Thyroid gland (tissue), 4 donors: ENCODE results near the gene PCNX1. TPM values are rescaled to one million over a fixed set of nuclear protein-coding genes. Genes with fewer than 3 reads are reported as not detected.

Experiments
- DNase-seq, 2 donors: peaks; one replicate each; pipeline ENCODE4 v3.0.0-alpha.2; 2019
- H3K27ac ChIP-seq, 3 donors: fragments of 200-600 bp; sonication (generic); 1 replicate in 2 of 3; 2 replicates in 1 of 3; pipeline ENCODE4 v1.5.1; 2016 to 2019; ENCODE audit warnings: mild to moderate bottlenecking in 1 of 3, moderate library complexity in 1 of 3
- H3K27me3 ChIP-seq: fragments of 200-600 bp; sonication (generic); one replicate; pipeline ENCODE4 v1.5.1; 2019
- H3K36me3 ChIP-seq, 2 donors: fragments of 200-600 bp; sonication (generic); one replicate each; pipeline ENCODE4 v1.5.1; 2016 to 2019
- H3K4me1 ChIP-seq, 2 donors: fragments of 200-600 bp; sonication (generic); one replicate each; pipeline ENCODE4 v1.5.1; 2017 to 2019
- H3K4me3 ChIP-seq, 3 donors: fragments of 200-600 bp; sonication (generic); replicated peaks in 1 of 3; 1 replicate in 2 of 3; 2 replicates in 1 of 3; pipeline ENCODE4 v1.5.1; 2016; ENCODE audit warnings: mild to moderate bottlenecking in 1 of 3
- H3K9me3 ChIP-seq: fragments of 200-600 bp; sonication (generic); one replicate; pipeline ENCODE4 v1.5.1; 2017
- POLR2A ChIP-seq, 2 donors: fragments of 450-650 bp; IDR thresholded peaks; one replicate each; pipeline ENCODE4 v1.6.1; 2017; ENCODE audit warnings: antibody characterized with exemption in 2 of 2, mild to moderate bottlenecking in 2 of 2, moderate library complexity in 1 of 2
- WGBS, 2 donors: methylation state at CpG; one replicate each; pipeline ENCODE4 v1.1.5; 2017; 5-methylcytosine and 5-hydroxymethylcytosine counted together
- intact Hi-C: fragments of 100-400 bp; cut with DNase I; formaldehyde crosslinking; loops from one replicate; pipeline ENCODE4 v1.15.1; 2023
- total RNA-seq, 4 donors: library from RNA; depleted of rRNA; stranded (reverse); fragments of >200 nt; gene quantifications; one replicate each; pipeline ENCODE4 v1.2.3, GENCODE V29; 2016
- TF ChIP-seq, protein P1 (sequence below), 6 experiments: fragments of 200-600 bp in 3 of 6; fragments of 450-650 bp in 3 of 6; sonication (generic) in 3 of 6; IDR thresholded peaks; one replicate each; pipeline ENCODE4 v1.5.1; 2016 to 2019; ENCODE audit warnings: antibody characterized with exemption in 6 of 6, mild to moderate bottlenecking in 2 of 6, inconsistent platforms in 1 of 6, moderate library complexity in 1 of 6

PCNX1 gene
- total RNA-seq, 4 donors from 2014 or later = 43.8 to 78.5 (median 69.7) TPM

DNA sequence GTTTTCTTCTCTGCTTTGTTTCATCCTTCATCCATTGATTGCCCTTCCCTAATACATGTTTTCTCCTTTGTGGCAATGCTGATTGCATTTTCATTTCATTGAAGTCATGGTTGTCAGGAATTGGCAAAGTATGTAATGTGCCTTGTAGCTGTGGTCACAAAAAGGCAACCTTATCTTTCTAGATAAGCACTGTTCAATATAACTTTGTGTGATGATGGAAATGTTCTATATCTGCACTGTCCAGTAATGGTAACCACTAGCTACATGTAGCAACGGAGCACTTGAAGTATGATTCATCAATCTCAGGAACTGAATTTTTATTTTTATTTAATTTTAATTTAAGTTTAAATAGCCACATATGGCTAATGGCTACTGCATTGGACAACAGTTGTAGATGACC is 79.8 kb downstream of the PCNX1 start:
- Histone ChIP-seq H3K4me3 (no peak overlapping the region), H3K4me1 (no peaks in the 10 kb centered on the region), H3K36me3 (no peaks in the 10 kb centered on the region), H3K9me3 (no peaks in the 10 kb centered on the region), H3K27ac (no peak overlapping the region), H3K27me3 (no peaks in the 10 kb centered on the region)
- intact Hi-C loops = no loop called here
- WGBS, 2 donors = 81 to 95% methylated on average over 1 of the region's 1 CpG
- TF ChIP-seq, protein P1, sequence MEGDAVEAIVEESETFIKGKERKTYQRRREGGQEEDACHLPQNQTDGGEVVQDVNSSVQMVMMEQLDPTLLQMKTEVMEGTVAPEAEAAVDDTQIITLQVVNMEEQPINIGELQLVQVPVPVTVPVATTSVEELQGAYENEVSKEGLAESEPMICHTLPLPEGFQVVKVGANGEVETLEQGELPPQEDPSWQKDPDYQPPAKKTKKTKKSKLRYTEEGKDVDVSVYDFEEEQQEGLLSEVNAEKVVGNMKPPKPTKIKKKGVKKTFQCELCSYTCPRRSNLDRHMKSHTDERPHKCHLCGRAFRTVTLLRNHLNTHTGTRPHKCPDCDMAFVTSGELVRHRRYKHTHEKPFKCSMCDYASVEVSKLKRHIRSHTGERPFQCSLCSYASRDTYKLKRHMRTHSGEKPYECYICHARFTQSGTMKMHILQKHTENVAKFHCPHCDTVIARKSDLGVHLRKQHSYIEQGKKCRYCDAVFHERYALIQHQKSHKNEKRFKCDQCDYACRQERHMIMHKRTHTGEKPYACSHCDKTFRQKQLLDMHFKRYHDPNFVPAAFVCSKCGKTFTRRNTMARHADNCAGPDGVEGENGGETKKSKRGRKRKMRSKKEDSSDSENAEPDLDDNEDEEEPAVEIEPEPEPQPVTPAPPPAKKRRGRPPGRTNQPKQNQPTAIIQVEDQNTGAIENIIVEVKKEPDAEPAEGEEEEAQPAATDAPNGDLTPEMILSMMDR (IDR thresholded peaks at IDR 0.05) = no peak
- no peak for TF ChIP-seq POLR2A (IDR thresholded peaks at IDR 0.05)
- no peak for DNase-seq

DNA sequence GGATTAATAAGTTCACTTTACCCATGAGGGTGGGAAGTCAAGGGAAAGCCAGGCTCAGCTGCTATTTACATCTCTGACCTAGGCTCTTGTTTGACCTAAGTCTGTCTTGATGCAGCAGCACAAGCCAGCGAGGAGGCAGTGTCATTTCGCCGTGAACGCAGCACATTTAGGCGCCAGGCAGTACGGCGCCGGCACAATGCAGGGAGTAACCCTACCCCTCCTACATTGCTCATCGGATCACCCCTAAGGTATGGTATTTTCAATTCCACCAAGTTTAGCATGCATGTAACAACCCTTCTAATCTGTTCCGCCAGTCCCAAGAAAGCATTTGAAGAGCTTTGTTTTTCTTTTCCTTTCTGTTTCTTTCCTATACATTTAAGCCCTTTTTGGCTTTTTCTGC is 81.2 kb downstream of the PCNX1 start:
- H3K27me3 ChIP-seq = no peaks in the 10 kb centered on the region
- 91 to 94% methylated on average over 10 of the region's 10 CpGs for WGBS, 2 donors
- no peaks in the 10 kb centered on the region for H3K36me3 ChIP-seq
- H3K9me3 ChIP-seq = no peaks in the 10 kb centered on the region
- no peak overlapping the region for H3K4me3 ChIP-seq
- intact Hi-C loops = no loop called here
- no peak for DNase-seq
- H3K4me1 ChIP-seq = no peaks in the 10 kb centered on the region
- H3K27ac ChIP-seq = no peak overlapping the region
- TF ChIP-seq, protein P1 (IDR thresholded peaks at IDR 0.05) = no peak
- TF ChIP-seq POLR2A (IDR thresholded peaks at IDR 0.05) = no peak

DNA sequence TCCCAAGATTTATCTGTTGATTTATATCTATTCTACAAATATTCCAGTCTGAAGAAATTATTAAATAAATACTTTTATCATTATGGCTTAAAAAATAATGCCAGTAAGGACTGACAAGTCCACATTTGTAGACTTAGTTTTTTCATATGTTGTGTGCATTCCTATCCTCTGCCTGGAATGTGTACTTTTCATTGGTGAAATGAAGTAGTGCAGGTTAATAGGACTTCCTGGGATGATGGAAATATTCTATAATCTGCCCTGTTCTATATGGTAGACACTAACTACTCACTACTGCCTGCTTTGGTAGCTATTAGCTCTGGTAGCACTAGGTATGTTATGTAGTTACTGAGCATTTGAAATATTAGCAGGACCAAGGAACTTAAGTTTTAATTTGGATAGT is 86.7 kb downstream of the PCNX1 start:
- intact Hi-C loops = no loop called here

DNA sequence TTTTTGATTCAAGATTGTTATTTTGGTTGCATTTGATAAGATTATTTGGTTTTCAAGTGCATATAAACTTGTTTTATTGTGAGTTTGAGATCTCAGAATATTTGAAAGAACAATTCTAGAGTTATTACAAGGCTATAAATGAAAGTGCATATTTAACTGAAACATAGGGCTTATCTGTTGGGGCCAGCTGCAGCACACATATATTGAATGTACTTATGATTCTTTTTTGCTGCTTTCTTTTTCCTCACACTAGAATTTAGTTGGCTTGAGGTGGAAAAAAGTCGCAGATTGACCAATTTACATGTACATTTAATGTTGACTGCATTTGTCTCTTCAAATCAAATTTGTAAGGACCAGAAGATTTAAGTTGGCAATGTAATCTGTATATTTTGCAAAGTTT is 88.0 kb downstream of the PCNX1 start:
- Histone ChIP-seq H3K36me3 (no peaks in the 10 kb centered on the region), H3K27ac (no peak overlapping the region), H3K27me3 (no peaks in the 10 kb centered on the region), H3K4me3 (no peak overlapping the region), H3K4me1 (no peaks in the 10 kb centered on the region), H3K9me3 (no peaks in the 10 kb centered on the region)
- intact Hi-C loops = no loop called here
- WGBS, 2 donors = 94 to 96% methylated on average over 1 of the region's 1 CpG
- no peak for DNase-seq
- TF ChIP-seq, protein P1 (IDR thresholded peaks at IDR 0.05) = no peak
- TF ChIP-seq POLR2A (IDR thresholded peaks at IDR 0.05) = no peak

More for the DNA sequence above, 86.7 kb downstream of the PCNX1 start:
- Histone ChIP-seq H3K27ac (no peak overlapping the region), H3K4me1 (no peaks in the 10 kb centered on the region), H3K36me3 (no peaks in the 10 kb centered on the region), H3K4me3 (no peak overlapping the region), H3K9me3 (no peaks in the 10 kb centered on the region), H3K27me3 (no peaks in the 10 kb centered on the region)
- TF ChIP-seq, protein P1 (IDR thresholded peaks at IDR 0.05) = no peak
- TF ChIP-seq POLR2A (IDR thresholded peaks at IDR 0.05) = no peak
- DNase-seq = no peak

DNA sequence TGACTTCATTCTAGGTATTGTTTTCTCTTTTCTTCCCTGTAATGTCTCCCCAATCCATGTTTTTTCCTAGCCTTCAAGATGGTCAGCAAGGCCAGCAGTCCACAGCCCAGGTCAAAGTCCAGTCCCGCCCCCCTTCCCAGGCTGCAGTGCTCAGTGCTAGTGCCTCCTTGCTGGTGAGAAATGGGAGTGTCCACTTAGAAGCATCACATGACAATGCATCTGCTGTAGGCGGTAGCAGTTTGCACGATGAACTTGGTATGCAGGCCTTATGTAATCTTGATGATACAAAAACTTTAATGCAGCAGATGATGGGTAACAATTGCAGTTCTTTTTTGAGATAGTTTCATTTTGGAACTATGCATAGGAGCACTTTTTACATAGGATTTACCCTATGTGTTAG is 88.4 kb downstream of the PCNX1 start:
- TF ChIP-seq, protein P1 (IDR thresholded peaks at IDR 0.05) = no peak
- TF ChIP-seq POLR2A (IDR thresholded peaks at IDR 0.05) = no peak
- Histone ChIP-seq H3K27me3 (no peaks in the 10 kb centered on the region), H3K36me3 (no peaks in the 10 kb centered on the region), H3K4me3 (no peak overlapping the region), H3K4me1 (no peaks in the 10 kb centered on the region), H3K27ac (no peak overlapping the region), H3K9me3 (no peaks in the 10 kb centered on the region)
- WGBS, 2 donors = 91 to 97% methylated on average over 3 of the region's 3 CpGs
- intact Hi-C loops = no loop called here
- no peak for DNase-seq
